Smooth muscle cell of the brain vasculature (primary cell): Measurements from ENCODE around the gene GUF1.

Experiments used
- DNase-seq: peaks from one replicate; pipeline ENCODE4 v3.0.0-alpha.2; 2012; ENCODE audit warnings: low read depth, low spot score

Gene GUF1, protein sequence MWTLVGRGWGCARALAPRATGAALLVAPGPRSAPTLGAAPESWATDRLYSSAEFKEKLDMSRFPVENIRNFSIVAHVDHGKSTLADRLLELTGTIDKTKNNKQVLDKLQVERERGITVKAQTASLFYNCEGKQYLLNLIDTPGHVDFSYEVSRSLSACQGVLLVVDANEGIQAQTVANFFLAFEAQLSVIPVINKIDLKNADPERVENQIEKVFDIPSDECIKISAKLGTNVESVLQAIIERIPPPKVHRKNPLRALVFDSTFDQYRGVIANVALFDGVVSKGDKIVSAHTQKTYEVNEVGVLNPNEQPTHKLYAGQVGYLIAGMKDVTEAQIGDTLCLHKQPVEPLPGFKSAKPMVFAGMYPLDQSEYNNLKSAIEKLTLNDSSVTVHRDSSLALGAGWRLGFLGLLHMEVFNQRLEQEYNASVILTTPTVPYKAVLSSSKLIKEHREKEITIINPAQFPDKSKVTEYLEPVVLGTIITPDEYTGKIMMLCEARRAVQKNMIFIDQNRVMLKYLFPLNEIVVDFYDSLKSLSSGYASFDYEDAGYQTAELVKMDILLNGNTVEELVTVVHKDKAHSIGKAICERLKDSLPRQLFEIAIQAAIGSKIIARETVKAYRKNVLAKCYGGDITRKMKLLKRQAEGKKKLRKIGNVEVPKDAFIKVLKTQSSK

DNA sequence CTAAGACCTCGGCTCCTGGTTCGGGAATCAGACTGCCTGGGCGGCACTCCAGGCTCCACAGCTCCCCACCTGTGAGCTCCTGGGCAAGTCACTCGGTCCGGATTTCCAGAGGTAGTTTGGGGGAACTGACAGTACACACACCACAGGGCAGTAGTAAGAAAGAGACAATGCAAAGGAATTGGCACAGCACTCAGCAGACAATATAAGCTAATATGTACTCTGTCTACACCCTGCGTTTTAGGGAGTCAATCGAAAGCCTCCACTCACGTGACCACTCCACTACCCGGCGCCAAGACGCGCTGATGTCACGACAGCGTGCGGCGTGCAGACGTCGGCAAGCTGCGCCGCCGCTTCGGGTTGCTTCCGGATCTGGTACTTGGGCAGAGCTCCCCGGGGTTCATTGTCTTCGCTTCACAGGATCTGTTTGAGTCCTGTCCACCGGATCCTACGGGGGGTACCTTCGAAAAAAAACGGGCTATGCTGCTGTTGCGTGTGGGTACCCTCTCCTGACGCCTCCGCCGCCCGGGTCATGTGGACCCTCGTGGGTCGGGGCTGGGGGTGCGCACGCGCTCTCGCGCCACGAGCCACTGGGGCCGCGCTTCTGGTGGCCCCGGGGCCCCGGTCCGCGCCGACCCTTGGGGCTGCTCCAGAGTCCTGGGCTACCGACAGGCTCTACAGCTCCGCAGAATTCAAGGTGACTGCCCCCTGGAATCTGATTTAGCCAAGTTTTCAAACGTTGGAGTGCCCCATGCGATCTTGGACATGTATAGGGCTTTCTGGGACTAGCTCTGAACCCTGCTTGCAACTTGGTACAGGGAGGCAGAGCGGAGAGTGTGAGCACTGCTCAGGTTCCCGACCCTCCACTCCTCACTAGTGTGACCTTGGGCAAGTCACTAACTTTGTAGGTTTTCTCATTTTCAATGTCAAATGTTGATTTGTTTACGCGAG is at the start of gene GUF1:
TSS of gene GUF1 (plus strand) at position 327 of the 948 bp plus-strand sequence. CDS start at position 530, 203 bp downstream.
- DNase-seq, result peak; percentile 82

DNA sequence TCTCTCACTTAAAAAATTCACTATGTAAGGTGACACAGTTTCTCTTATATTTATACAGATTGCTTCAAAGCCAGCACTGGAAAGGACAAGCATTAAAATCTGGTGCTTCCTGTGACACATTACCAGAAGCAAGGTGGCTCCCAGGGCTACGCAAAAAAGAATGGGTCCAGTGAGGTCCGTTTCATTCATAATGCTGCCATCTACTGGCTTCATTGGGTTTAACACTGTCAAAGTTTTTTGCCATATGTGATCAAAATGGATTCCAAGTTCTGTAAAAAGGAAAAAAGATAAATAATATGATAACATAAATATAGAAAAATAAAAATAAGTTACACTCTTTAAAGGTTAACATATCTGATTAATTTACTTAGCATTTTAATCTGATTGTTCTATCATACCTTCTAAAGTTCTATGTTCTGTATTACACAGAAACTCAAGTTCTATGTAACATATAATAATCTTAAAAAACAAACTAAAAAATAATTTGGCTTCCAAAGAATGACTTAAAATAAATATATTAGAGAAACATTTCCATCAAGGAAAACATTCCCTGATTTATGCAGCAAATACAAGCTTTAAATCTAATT is 48.8 kb upstream of the GUF1 start:
- no peak for DNase-seq

DNA sequence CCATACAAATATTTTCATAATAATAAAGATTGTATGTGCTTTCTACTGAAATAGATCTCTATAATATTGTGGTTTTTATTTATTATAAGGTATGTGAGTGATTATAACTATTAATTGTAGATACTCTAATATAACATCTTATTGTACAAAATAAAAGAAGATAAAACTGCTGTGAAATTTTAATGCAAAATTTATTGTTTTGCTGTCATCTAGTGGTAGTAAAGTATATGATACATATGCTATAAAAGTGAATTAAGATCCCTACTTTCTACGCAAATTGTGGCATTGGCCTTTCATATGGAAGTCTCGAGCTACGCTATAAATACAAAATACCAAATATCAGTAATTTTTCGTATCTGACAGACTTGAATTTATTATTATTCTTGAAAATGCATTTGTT is 46.1 kb upstream of the GUF1 start:
- DNase-seq, result no peak

DNA sequence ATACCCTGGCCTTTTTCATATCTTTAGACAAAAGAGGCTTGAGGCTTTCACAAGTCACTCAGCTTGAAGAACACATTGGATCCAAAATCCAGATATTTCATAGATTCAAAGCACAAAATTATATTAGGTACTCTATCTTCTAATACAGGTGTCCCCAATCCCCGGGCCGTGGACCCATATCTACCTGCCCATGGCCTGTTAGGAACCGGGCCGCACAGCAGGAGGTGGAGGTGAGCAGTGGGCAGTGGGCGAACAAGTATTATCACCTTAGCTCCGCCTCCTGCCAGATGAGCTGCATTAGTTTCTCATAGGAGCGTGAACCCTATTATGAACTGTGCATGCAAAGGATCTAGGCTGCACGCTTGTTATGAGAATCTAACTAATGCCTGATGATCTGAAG is 45.5 kb upstream of the GUF1 start:
- no peak for DNase-seq

DNA sequence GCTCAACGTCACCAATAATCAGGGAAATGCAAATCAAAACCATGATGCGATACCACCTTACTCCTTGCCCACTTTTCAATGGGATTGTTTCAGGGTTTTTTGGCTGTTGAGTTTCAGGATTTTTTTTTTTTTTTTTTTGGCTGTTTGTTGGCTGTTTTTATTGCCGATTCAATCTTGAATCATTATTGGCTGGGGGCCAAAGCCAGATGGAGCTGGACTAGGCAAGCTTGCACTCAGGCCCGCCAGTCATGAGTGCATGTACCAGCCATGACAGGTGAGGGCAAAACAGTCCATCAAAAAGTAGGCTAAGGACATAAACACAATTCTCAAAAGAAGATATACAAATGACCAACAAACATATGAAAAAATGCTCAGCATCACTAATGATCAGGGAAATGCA is 40.1 kb upstream of the GUF1 start:
- DNase-seq, result no peak

DNA sequence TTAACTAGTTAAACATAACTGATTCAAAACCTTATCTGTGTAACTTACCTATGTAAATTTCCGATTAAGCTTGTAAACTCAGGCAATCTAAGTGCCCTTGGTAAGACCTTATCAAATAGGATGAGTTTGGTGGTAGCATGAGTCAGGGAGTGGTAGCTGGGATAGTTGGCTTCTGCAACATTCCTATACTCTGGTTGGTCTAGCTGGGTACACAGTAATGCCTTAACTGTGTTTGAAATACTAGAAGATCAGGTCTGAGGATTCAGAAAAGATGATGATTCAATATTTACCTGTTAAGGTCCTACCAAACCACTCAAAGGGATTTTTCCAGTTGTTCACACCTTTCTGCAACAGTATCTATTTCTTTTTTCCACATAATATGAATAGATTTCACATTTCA is 32.1 kb upstream of the GUF1 start:
- DNase-seq, result no peak

DNA sequence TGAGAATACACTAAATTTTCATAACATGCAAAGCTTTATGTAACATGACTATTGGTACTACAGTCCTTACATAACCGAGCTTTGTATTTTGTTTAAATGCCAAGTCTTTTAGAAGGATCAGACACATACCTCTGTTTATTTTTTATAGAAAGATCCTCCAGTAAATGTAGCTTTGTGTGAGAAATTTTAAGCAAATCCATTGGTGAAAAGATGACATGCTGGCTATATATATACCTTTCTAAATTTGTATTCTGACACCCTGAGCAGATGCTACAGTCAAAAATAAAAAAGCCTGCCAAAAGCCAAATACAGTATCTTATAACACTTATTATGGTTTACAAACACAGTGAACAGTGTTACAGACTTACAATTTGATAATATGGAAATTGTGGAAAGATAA is 26.8 kb upstream of the GUF1 start, which contains the start of gene YIPF7:
TSS of gene YIPF7 (minus strand) at position 201 of the 400 bp plus-strand sequence. CDS start 1,525 bp downstream, outside the sequence.
- no peak for DNase-seq

DNA sequence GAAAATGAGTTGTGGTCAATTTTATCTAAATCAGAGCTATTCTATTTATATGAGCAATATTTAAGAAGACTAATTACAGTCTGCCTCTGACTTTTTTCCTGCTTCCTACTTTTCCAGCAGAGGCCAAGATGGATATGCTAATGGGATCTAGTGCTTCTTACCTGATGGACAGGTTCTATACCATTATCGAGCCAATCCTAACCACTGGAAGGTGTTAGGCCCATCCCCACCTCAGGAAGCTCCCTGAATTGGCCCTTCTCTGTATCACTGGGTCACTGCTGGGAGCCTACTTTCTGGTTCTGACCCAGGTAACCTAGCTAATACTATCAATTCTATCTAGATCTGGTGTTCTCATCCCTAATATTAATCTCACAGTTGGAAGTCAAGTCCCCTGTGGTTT is 26.2 kb upstream of the GUF1 start:
- DNase-seq, result no peak

DNA sequence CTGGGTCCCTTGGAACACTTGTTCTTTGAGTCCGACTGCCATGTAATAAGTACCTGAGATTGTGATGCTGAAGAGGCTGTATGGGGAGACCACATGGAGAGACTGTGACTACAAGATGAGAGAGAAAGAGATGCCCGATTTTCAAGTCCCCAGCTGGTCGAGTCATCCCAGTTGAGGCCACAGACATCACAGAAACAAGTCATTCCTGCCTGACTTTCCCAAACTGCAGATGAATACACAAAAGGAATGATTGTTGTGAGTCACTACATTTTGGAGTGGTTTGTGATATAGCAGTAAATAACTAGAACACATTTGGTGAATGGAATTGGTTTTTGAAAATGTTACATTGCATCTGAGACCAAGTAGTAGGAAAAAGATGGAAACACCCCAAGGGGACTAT is 17.8 kb upstream of the GUF1 start:
- no peak for DNase-seq

DNA sequence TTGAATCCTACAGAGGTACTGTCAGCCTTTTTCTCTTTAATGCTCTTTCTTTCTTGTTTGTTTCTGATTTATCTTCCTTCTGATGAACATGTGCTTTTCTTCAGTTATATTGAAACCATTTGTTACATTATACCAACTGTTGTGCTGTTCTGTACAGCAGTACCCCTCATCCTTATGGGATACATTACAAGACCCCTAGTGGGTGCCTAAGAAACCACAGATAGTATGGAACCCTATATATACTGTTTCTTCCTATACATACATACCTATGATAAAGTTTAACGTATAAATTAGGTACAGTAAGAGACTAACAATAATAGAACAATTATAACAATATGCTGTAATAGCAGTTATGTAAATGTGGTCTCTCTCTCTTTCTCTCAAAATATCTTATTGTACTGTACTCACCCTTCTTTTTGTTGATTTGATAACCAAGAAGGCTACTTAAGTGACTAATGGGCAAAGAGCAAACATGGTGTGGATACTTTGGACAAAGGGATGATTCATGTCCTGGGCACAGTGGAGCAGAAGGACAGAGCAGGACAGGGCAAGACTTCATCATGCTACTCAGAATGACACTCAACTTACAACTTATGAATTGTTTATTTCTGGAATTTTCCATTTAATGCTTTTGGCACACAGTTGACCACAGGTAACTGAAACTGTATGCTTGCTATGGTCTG is 16.1 kb upstream of the GUF1 start:
- DNase-seq, result no peak

DNA sequence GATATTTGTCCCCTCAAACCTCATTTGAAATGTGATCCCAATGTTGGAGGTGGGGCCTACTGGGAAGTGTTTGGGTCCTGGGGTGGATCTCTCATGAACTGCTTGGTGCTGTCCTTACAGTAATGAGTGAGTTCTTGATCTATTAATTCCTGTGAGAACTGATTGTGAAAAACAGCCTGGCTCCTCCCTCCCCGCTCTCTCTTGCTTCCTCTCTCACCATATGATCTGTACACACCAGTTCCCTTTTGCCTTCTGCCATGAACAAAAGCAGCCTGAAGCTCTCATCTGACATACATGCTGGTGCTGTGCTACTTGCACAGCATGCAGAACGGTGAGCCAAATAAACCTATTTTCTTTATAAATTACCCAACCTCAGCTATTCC is 15.6 kb upstream of the GUF1 start:
- DNase-seq, result no peak

DNA sequence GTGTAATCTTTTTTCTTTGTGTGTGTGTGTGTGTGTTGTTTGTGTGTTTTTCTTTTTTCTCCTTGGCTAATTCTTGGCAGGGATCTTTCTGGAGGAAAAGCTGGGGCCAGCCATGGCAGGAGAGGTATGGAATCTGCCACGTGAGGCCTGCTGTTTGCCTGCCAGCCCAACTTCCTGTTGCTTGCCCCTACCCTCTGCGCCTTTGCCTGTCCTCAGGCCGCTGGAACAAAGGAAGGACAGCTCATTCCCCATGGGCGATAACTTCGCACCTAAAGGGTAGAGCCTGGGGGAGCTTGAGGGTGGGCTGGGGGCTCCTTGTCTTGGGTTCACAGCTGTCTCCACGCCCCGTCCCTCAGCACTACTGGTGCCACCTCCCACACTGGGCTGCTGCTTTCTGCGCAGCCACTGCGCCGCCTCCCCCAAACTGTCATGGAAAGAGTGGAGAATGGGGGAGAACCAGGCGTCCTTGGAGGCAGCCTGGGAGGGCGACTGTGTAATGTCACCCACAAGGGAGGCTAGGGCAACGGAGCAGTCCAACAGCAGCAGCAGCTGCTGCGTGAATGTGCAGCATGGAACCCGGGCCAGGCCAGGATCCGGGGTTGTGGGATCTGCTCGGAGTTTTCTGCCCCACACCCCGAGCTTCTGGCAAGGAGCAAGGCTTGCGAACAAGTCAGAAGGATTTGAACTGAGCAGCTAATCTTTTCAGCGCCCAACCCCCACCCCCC is 14.5 kb upstream of the GUF1 start:
- no peak for DNase-seq

DNA sequence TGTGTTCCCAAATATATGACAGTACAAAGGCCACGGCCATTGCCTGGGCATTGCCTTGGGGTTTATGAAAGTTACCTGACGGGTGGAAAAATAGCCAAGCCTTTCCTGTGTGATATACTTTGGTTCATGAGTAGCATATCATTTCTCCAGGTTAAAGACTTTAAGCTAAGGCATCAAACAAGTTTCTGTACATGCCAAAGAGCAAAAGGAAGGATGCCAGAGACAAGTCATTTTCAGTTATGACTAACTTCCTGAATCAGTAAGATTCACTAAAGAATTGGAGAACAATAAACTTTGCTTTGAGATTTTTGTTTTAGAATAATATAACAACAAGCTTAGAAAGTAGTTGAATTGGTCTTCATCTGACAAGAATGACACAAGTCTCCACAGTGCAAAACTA is 9.7 kb upstream of the GUF1 start:
- DNase-seq, result no peak

DNA sequence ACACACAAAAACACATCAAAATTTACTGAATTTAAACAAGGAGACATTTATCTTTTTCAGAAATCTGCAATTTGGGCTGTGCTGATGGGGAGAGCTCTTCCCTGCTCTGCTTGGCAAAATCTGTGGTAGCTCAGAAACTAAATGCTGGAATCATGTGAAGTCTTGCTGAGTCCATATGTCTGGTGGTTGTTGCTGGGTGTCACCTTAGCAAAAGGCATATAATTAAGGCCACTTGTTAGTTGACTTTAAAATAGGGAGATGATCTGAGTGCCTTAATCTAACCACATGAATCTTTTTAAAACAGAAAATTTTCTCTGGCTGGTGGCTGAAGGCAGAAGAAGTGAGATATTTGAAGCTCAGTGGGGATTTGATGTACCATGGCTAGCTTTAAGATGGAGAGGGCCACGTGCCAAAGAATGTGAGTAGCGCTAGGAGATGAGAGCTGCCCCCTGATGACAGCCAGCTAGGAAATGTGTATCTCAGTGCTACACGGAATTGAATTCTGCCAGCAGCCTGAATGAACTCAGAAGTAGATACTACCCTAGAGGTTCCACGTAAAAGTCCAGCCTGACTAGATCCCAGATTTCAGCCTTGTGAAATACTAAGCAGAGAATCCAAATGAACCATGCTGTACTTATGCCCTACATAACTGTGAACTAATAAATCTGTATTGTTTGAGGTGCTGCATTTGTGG is 7.6 kb upstream of the GUF1 start:
- DNase-seq, result no peak

DNA sequence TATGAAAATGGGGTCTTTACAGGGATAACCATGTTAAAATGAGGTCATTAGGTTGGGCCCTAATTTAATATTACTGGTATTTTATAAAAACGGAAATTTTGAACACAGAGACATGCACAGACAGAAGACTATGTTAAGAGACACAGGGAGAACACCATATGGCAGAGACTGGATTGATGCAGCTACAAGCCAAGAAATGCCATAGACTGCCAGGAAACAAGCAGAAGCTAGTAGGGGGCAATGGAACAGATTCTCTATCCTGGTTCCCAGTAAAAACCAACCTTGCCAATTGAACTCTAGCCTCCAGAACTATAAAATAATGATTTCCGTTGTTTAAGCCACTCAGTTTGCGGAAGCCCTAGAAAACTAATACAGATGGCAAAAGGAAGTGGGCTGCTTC is 6.6 kb upstream of the GUF1 start:
- DNase-seq, result no peak

DNA sequence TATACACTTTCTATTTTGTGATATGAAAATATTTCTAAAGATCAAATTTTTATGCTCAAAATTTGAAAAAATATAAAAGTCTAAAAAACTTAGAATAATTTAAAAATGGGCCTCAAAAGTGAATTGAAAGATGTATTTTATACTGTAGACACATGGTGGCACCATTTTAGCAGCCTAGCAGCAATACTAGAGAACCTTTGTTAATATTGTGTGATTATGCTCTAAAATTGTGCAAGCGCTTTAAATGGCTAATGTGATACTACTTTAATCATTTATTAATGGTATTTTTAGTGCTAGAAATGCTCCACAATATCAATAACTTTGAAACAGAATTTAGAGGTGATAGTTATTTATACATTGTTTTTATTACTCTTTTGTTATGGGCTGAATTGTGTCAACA is 3.7 kb upstream of the GUF1 start:
- DNase-seq, result no peak

DNA sequence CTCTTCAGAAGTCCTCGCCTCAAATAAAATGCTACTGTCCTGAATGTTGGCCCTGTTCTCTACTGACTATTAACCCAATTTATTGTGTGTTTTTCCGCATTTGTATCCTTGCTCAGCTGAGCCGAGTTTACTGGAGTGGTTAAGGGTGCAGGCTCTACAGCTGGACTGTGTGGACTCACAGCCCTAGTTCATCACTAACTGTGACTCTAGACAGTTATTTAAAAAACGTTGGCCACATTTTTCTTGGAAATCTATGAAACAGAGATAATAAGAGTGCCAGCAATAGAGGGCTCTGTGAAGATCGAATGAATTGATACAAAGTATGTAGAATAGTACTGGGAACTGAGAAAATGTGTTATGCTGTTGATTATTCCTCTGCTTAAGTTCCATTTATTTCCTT is 2.9 kb upstream of the GUF1 start:
- no peak for DNase-seq

DNA sequence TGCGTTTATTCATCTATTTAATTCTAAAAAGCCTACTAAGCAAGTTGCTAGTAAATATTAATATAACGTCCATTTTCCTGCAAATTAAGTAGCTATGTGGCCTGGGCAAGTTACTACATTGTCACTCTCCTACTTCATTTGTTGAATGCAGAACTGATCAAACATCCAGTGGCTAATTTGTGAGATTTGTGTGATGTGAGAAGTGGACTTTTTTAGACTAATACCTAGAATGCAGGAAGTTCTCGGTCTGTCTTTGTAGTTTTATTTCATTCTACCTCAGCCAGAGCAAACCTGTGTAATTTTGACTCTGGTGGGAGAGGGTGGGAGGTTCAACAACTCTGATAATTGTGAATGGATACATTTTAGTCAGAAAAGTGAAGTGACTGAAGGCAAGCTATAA is 840 bp downstream of the GUF1 start:
- no peak for DNase-seq

DNA sequence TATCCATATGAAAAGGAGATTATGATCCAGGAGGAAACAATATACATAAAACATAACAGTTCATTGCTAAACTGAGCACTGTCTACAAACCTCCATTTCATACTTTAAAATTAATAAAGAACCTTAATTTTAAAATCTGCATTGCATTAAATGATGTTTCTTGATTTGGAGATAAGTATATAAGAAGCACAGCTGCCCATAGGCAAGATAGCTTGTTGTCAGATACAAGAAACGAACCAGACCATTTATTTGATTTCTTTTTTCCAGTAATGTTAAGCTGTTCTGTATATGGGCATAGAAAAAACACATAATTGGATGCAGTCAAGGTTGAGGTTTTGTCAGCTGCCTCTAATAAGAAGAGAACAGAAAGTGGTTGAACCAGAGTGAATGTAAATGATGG is 6.4 kb downstream of the GUF1 start:
- DNase-seq, result no peak

DNA sequence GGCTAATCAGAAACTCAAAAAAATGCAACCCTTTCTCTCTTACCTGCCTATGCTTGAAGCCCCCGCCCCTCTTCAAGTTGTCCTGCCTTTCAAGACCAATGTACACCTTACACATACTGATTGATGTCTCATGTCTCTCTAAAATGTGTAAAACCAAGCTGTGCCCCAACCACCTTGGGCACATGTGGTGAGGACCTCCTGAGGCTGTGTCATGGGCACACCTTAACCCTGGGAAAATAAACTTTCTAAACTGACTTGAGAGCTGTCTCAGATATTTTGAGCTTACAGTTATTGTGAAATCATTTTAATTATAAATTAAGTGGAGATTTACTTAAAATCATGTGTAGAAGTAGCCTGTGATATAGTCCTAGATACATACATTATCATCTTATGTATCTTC is 22.2 kb downstream of the GUF1 start:
- DNase-seq, result no peak
